ENCODE measurements around the gene MUC12.
"Not testable (repeated sequence)": the region's sequence is repeated elsewhere in the genome, so short reads cannot be mapped to it uniquely, and the experiment has no call there.

DNA sequence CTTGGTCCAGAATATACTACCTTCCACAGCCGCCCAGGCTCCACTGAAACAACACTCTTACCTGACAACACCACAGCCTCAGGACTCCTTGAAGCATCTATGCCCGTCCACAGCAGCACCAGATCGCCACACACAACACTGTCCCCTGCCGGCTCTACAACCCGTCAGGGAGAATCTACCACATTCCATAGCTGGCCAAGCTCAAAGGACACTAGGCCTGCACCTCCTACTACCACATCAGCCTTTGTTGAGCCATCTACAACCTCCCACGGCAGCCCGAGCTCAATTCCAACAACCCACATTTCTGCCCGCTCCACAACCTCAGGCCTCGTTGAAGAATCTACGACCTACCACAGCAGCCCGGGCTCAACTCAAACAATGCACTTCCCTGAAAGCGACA, 22.9 kb downstream of the MUC12 start:
- not testable (repeated sequence) for TF ChIP-seq ARNT (IDR thresholded peaks at IDR 0.05); EP300 (IDR thresholded peaks at IDR 0.05; ENCODE audit: low read length); ZNF274 (IDR thresholded peaks at IDR 0.05; ENCODE audit: borderline replicate concordance, low read depth, low read length); ZEB2 (IDR thresholded peaks at IDR 0.05); EZH2 (IDR thresholded peaks at IDR 0.05; ENCODE audit: borderline replicate concordance, low read depth, low read length); SIN3A (IDR thresholded peaks at IDR 0.05; ENCODE audit: borderline replicate concordance in 2 of 2, control insufficient read depth in 1 of 2, low read depth in 2 of 2, low read length in 2 of 2)
- TF ChIP-seq, protein P1, sequence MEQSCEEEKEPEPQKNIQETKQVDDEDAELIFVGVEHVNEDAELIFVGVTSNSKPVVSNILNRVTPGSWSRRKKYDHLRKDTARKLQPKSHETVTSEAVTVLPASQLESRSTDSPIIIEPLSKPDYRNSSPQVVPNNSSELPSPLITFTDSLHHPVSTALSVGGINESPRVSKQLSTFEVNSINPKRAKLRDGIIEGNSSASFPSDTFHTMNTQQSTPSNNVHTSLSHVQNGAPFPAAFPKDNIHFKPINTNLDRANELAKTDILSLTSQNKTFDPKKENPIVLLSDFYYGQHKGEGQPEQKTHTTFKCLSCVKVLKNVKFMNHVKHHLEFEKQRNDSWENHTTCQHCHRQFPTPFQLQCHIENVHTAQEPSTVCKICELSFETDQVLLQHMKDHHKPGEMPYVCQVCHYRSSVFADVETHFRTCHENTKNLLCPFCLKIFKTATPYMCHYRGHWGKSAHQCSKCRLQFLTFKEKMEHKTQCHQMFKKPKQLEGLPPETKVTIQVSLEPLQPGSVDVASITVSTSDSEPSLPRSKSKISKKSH (CRISPR knock-in tag; IDR thresholded peaks at IDR 0.05) = not testable (repeated sequence)
- TF ChIP-seq, protein P2, sequence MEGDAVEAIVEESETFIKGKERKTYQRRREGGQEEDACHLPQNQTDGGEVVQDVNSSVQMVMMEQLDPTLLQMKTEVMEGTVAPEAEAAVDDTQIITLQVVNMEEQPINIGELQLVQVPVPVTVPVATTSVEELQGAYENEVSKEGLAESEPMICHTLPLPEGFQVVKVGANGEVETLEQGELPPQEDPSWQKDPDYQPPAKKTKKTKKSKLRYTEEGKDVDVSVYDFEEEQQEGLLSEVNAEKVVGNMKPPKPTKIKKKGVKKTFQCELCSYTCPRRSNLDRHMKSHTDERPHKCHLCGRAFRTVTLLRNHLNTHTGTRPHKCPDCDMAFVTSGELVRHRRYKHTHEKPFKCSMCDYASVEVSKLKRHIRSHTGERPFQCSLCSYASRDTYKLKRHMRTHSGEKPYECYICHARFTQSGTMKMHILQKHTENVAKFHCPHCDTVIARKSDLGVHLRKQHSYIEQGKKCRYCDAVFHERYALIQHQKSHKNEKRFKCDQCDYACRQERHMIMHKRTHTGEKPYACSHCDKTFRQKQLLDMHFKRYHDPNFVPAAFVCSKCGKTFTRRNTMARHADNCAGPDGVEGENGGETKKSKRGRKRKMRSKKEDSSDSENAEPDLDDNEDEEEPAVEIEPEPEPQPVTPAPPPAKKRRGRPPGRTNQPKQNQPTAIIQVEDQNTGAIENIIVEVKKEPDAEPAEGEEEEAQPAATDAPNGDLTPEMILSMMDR (IDR thresholded peaks at IDR 0.05 in 2 of 3, conservative IDR thresholded peaks at IDR 0.05 in 1 of 3; ENCODE audit: insufficient read depth in 2 of 3, low read depth in 1 of 3, low read length in 3 of 3) = not testable (repeated sequence)
- TF ChIP-seq, protein P3, sequence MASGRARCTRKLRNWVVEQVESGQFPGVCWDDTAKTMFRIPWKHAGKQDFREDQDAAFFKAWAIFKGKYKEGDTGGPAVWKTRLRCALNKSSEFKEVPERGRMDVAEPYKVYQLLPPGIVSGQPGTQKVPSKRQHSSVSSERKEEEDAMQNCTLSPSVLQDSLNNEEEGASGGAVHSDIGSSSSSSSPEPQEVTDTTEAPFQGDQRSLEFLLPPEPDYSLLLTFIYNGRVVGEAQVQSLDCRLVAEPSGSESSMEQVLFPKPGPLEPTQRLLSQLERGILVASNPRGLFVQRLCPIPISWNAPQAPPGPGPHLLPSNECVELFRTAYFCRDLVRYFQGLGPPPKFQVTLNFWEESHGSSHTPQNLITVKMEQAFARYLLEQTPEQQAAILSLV (tag; IDR thresholded peaks at IDR 0.05) = not testable (repeated sequence)
- TF ChIP-seq, protein P4, sequence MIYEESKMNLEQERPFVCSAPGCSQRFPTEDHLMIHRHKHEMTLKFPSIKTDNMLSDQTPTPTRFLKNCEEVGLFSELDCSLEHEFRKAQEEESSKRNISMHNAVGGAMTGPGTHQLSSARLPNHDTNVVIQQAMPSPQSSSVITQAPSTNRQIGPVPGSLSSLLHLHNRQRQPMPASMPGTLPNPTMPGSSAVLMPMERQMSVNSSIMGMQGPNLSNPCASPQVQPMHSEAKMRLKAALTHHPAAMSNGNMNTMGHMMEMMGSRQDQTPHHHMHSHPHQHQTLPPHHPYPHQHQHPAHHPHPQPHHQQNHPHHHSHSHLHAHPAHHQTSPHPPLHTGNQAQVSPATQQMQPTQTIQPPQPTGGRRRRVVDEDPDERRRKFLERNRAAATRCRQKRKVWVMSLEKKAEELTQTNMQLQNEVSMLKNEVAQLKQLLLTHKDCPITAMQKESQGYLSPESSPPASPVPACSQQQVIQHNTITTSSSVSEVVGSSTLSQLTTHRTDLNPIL (CRISPR knock-in tag; IDR thresholded peaks at IDR 0.05) = not testable (repeated sequence)

Data from K562 (cell line).